WTC11 (cell line): ENCODE data around the gene SH2D1B.

Experiments used
- ATF2 ChIP-seq: sonication (generic); formaldehyde crosslinking; IDR thresholded peaks from 2 replicates; pipeline ENCODE4 v1.8.1; 2022; ENCODE audit warnings: low read depth, missing genetic modification reagents, borderline replicate concordance
- CBFB ChIP-seq: sonication (generic); formaldehyde crosslinking; IDR thresholded peaks from 2 replicates; pipeline ENCODE4 v1.8.1; 2022; ENCODE audit warnings: mild to moderate bottlenecking, low read depth, missing genetic modification reagents
- CREB1 ChIP-seq: sonication (generic); formaldehyde crosslinking; IDR thresholded peaks from 2 replicates; pipeline ENCODE4 v1.8.0; 2023; ENCODE audit warnings: mild to moderate bottlenecking, missing genetic modification reagents
- CTCF ChIP-seq: fragments of 200-600 bp; IDR thresholded peaks from 2 replicates; pipeline ENCODE4 v1.8.0; 2022; ENCODE audit warnings: antibody characterized with exemption
- E2F5 ChIP-seq: sonication (generic); formaldehyde crosslinking; IDR thresholded peaks from 2 replicates; pipeline ENCODE4 v1.8.1; 2022; ENCODE audit warnings: mild to moderate bottlenecking, moderate library complexity, missing genetic modification reagents
- MAX ChIP-seq: sonication (generic); formaldehyde crosslinking; IDR thresholded peaks from 2 replicates; pipeline ENCODE4 v1.8.0; 2022; ENCODE audit warnings: mild to moderate bottlenecking, missing genetic modification reagents
- MXD4 ChIP-seq: fragments of 250-450 bp; sonication (Bioruptor Pico); IDR thresholded peaks from 2 replicates; pipeline ENCODE4 v1.8.0; 2021; ENCODE audit warnings: mild to moderate bottlenecking, moderate library complexity, borderline replicate concordance
- NR1H2 ChIP-seq: sonication (generic); formaldehyde crosslinking; IDR thresholded peaks from 2 replicates; pipeline ENCODE4 v1.9.0; 2021; ENCODE audit warnings: mild to moderate bottlenecking, moderate library complexity, missing genetic modification reagents
- NR3C1 ChIP-seq: sonication (generic); formaldehyde crosslinking; conservative IDR thresholded peaks from 2 replicates; pipeline ENCODE4 v1.8.1; 2023; ENCODE audit warnings: low read depth, mild to moderate bottlenecking, missing genetic modification reagents
- SMAD3 ChIP-seq: sonication (generic); formaldehyde crosslinking; IDR thresholded peaks from 2 replicates; pipeline ENCODE4 v1.8.0; 2022; ENCODE audit warnings: missing genetic modification reagents, mild to moderate bottlenecking, borderline replicate concordance
- STAT6 ChIP-seq: sonication (generic); formaldehyde crosslinking; conservative IDR thresholded peaks from 2 replicates; pipeline ENCODE4 v1.8.1; 2023; ENCODE audit warnings: mild to moderate bottlenecking, low read depth, missing genetic modification reagents, moderate library complexity
- USF2 ChIP-seq: sonication (generic); formaldehyde crosslinking; IDR thresholded peaks from 2 replicates; pipeline ENCODE4 v1.8.1; 2023; ENCODE audit warnings: mild to moderate bottlenecking, missing genetic modification reagents, moderate library complexity
- ZBTB43 ChIP-seq: sonication (generic); formaldehyde crosslinking; IDR thresholded peaks from 2 replicates; pipeline ENCODE4 v1.8.1; 2023; ENCODE audit warnings: mild to moderate bottlenecking, missing genetic modification reagents
- ZNF219 ChIP-seq: sonication (generic); formaldehyde crosslinking; IDR thresholded peaks from 2 replicates; pipeline ENCODE4 v1.8.0; 2023; ENCODE audit warnings: missing genetic modification reagents, mild to moderate bottlenecking, borderline replicate concordance

GRCh38 chr1:162359523-162360236 lies 52.3 kb downstream of the SH2D1B start:
- TF ChIP-seq SMAD3 (CRISPR knock-in tag) (no peak), ZBTB43 (CRISPR knock-in tag) (no peak), CBFB (CRISPR knock-in tag) (no peak), CTCF (no peak), E2F5 (CRISPR knock-in tag) (no peak), ZNF219 (CRISPR knock-in tag) (no peak), USF2 (CRISPR knock-in tag) (no peak), NR1H2 (CRISPR knock-in tag) (no peak), NR3C1 (CRISPR knock-in tag) (no peak), MXD4 (CRISPR knock-in tag) (no peak), MAX (CRISPR knock-in tag) (no peak), ATF2 (CRISPR knock-in tag) (no peak), STAT6 (CRISPR knock-in tag) (no peak), CREB1 (CRISPR knock-in tag) (no peak)
